Body of pancreas (tissue), 4 donors: ENCODE measurements around the gene TACR1. TPM values are rescaled to one million over a fixed set of nuclear protein-coding genes. Genes with fewer than 3 reads are reported as not detected.

Experiments used
- ATAC-seq: fragments of 150-250 bp; one replicate; pipeline ENCODE4 v1.9.1; 2016
- DNase-seq, 4 donors: peaks; one replicate each; pipeline ENCODE4 v3.0.0-alpha.2; 2019
- H3K27ac ChIP-seq, 4 donors: fragments of 200-600 bp; sonication (generic); 1 replicate in 3 of 4; 2 replicates in 1 of 4; pipeline versions ENCODE4 v1.5.1 to v1.6.1; 2016 to 2019; ENCODE audit warnings: mild to moderate bottlenecking in 1 of 4, mixed read lengths in 1 of 4, moderate library complexity in 1 of 4
- H3K27me3 ChIP-seq, 2 donors: fragments of 200-600 bp; sonication (generic); one replicate each; pipeline ENCODE4 v1.6.0; 2016; ENCODE audit warnings: mild to moderate bottlenecking in 1 of 2
- H3K36me3 ChIP-seq, 2 donors: fragments of 200-600 bp; sonication (generic); replicated peaks in 1 of 2; 2 replicates each; pipeline ENCODE4 v1.5.1; 2016; ENCODE audit warnings: low read depth in 2 of 2; ENCODE audit not compliant: insufficient read depth in 1 of 2
- H3K4me1 ChIP-seq: fragments of 200-600 bp; sonication (generic); one replicate; pipeline ENCODE4 v1.6.0; 2016
- H3K4me3 ChIP-seq, 2 donors: fragments of 200-600 bp; sonication (generic); 1 replicate in 1 of 2; 2 replicates in 1 of 2; pipeline ENCODE4 v1.5.1; 2016 to 2019
- H3K9me3 ChIP-seq, 3 donors: fragments of 200-600 bp; sonication (generic); 1 replicate in 2 of 3; 2 replicates in 1 of 3; pipeline ENCODE4 v1.5.1; 2016
- POLR2A ChIP-seq, 3 donors: fragments of 450-650 bp; IDR thresholded peaks; one replicate each; pipeline ENCODE4 v1.6.1; 2016; ENCODE audit warnings: antibody characterized with exemption in 3 of 3, mild to moderate bottlenecking in 2 of 3
- WGBS, 2 donors: methylation state at CpG; one replicate each; pipeline ENCODE4 v1.1.5; 2017; 5-methylcytosine and 5-hydroxymethylcytosine counted together
- intact Hi-C: fragments of 100-400 bp; cut with DNase I; formaldehyde crosslinking; loops from one replicate; pipeline ENCODE4 v1.15.1; 2023
- total RNA-seq, 2 donors: library from RNA; depleted of rRNA; stranded (reverse); fragments of >200 nt; gene quantifications; one replicate each; pipeline ENCODE4 v1.1.0, GENCODE V29; 2016
- TF ChIP-seq, protein P1 (sequence below), 7 experiments: fragments of 450-650 bp in 4 of 7; fragments of 200-600 bp in 3 of 7; sonication (generic) in 3 of 7; IDR thresholded peaks; one replicate each; pipeline ENCODE4 v1.5.1; 2016 to 2019; ENCODE audit warnings: antibody characterized with exemption in 7 of 7

Gene TACR1
- total RNA-seq, 2 donors from 2014 or later, result 0.52 TPM; not detected in 1

DNA sequence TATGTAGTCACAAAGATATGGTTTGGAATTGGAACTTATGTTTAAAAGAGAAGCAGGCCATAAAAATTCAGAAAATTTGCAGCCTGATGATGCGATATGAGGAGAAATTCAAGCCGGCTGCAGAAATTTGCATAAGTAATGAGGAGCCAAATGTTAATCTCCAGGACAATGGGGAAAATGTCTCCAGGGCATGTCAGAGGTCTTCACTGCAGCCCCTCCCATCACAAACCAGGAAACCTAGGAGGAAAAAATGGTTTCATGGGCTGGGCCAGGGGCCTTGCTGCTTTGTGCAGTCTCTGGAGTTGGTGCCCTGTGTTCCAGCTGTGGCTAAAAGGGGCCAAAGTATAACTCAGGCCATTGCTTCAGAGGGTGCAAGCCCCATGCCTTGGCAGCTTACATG, 28.4 kb downstream of the TACR1 start:
- H3K27me3 ChIP-seq, result no peaks in the 10 kb centered on the region
- DNase-seq, result no peak
- no peaks in the 10 kb centered on the region for H3K4me1 ChIP-seq
- no peak overlapping the region for H3K4me3 ChIP-seq
- no peaks in the 10 kb centered on the region for H3K36me3 ChIP-seq
- WGBS, 2 donors, result 92 to 93% methylated on average over 2 of the region's 2 CpGs
- TF ChIP-seq, protein P1, sequence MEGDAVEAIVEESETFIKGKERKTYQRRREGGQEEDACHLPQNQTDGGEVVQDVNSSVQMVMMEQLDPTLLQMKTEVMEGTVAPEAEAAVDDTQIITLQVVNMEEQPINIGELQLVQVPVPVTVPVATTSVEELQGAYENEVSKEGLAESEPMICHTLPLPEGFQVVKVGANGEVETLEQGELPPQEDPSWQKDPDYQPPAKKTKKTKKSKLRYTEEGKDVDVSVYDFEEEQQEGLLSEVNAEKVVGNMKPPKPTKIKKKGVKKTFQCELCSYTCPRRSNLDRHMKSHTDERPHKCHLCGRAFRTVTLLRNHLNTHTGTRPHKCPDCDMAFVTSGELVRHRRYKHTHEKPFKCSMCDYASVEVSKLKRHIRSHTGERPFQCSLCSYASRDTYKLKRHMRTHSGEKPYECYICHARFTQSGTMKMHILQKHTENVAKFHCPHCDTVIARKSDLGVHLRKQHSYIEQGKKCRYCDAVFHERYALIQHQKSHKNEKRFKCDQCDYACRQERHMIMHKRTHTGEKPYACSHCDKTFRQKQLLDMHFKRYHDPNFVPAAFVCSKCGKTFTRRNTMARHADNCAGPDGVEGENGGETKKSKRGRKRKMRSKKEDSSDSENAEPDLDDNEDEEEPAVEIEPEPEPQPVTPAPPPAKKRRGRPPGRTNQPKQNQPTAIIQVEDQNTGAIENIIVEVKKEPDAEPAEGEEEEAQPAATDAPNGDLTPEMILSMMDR (IDR thresholded peaks at IDR 0.05), result no peak
- TF ChIP-seq POLR2A (IDR thresholded peaks at IDR 0.05), result no peak
- intact Hi-C loops, result no loop called here
- ATAC-seq, result no peak
- H3K27ac ChIP-seq, result no peak overlapping the region
- no peaks in the 10 kb centered on the region for H3K9me3 ChIP-seq

DNA sequence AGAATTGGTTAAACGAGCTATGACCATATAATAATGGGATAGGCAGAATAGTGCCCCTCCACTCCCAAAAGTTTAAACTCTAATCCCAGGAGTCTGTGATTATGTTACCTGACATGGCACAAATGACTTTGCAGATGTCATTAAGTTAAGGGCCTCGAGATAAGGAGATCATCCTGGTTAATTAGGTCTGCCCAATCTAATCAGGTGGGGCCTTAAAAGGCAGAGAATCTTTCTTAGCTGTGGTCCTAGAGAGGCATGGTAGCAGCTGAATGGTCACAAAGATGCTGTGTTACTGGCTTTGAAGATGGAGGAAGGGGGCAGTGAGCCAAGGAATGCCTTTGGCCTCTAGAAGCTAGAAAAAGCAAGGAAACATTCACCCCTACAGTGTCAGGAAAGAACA, 31.1 kb downstream of the TACR1 start:
- DNase-seq, result no peak
- Histone ChIP-seq H3K27ac (no peak overlapping the region), H3K4me1 (no peaks in the 10 kb centered on the region), H3K36me3 (no peaks in the 10 kb centered on the region), H3K27me3 (no peaks in the 10 kb centered on the region), H3K4me3 (no peak overlapping the region), H3K9me3 (no peaks in the 10 kb centered on the region)
- TF ChIP-seq, protein P1 (IDR thresholded peaks at IDR 0.05), result no peak
- no peak for ATAC-seq
- WGBS, 2 donors, result 51 to 54% methylated on average over 2 of the region's 2 CpGs
- intact Hi-C loops, result no loop called here

DNA sequence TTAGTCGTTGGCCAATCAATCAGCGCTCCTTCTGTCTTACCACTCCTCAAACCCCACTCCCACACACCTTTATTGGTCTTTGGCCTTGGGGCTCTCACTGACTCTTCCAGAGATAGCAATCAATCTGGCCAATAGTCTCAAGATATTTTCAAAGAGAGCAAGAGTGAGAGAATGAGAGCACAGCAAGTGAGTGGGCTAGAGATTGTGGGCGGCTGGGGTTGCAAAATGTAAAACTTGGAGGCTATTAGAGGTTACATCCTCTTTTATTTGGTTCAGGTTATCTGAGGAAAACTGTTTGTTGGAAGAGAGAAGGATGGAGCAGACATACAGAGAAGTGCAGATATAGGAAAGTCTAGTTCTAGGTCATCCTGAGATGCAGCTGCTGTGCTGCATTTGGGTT, 32.8 kb downstream of the TACR1 start:
- H3K4me1 ChIP-seq, result no peaks in the 10 kb centered on the region
- no peak for ATAC-seq
- H3K27me3 ChIP-seq, result no peaks in the 10 kb centered on the region
- no peak overlapping the region for H3K4me3 ChIP-seq
- no peaks in the 10 kb centered on the region for H3K9me3 ChIP-seq
- H3K27ac ChIP-seq, result no peak overlapping the region
- whole genome bisulfite sequencing, 2 donors, result 81 to 83% methylated on average over 3 of the region's 3 CpGs
- intact Hi-C loops, result no loop called here
- H3K36me3 ChIP-seq, result no peaks in the 10 kb centered on the region
- no peak for TF ChIP-seq POLR2A (IDR thresholded peaks at IDR 0.05)
- TF ChIP-seq, protein P1 (IDR thresholded peaks at IDR 0.05), result no peak
- no peak for DNase-seq

DNA sequence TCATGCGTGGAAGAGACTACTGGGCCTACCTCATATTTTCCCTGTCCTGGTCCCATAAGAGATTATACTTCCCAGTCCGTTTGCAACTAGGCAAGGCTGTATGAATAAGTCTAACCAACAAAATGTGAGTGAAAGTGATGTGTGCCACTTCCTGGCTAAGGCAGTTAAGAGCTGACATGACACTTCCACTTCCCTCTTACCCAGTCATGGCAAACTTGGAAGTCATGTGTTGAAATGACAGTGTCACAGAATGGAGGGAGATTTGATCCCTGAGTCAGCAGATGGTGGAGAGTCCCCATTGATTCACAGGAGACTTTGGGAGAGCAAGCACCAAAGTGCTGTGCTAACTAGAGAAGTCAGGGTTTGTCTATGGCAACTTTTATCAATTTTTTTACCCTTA, 36.4 kb downstream of the TACR1 start:
- Histone ChIP-seq H3K9me3 (no peaks in the 10 kb centered on the region), H3K4me1 (no peaks in the 10 kb centered on the region), H3K27ac (no peak overlapping the region), H3K4me3 (no peak overlapping the region), H3K36me3 (no peaks in the 10 kb centered on the region), H3K27me3 (no peaks in the 10 kb centered on the region)
- intact Hi-C loops, result no loop called here
- WGBS, 2 donors, result 63 to 65% methylated on average over 2 of the region's 2 CpGs
- DNase-seq, result peak in 1 of 4 donors; percentile 19
- ATAC-seq, result no peak
- TF ChIP-seq, protein P1 (IDR thresholded peaks at IDR 0.05), result no peak

DNA sequence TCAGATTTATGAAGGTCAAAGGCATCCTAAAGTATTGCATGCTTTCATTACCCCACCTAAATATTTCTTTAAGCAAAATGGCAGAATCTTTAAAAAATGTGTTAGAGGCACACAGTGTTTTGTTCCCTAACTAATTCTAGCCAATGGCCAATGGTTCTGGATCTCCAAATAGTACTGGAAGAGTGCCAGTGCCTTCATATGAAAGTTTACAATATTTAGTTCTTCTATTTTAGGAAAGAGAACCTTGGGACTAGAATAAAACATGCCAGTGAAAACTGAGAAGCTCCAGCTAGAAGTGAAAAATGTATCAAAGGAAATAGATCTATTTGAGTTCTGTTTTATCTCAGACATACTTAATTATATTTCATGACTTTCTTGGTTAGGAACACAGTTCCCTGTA, 37.1 kb downstream of the TACR1 start:
- Histone ChIP-seq H3K9me3 (no peaks in the 10 kb centered on the region), H3K4me3 (no peak overlapping the region), H3K27ac (no peak overlapping the region), H3K27me3 (no peaks in the 10 kb centered on the region), H3K4me1 (no peaks in the 10 kb centered on the region), H3K36me3 (no peaks in the 10 kb centered on the region)
- intact Hi-C loops, result no loop called here
- no peak for TF ChIP-seq POLR2A (IDR thresholded peaks at IDR 0.05)
- TF ChIP-seq, protein P1 (IDR thresholded peaks at IDR 0.05), result no peak
- ATAC-seq, result no peak
- no peak for DNase-seq
